ENCODE data around the gene ARG2. TPM values are rescaled to one million over a fixed set of nuclear protein-coding genes. Genes with fewer than 3 reads are reported as not detected.

The ARG2 gene
- polyA plus RNA-seq, 3 donors: 0.13 to 0.46 (median 0.33) TPM

GRCh38 chr14:67582061-67582460, 37.7 kb upstream of the ARG2 start:
- no peaks in the 10 kb centered on the region for H3K79me2 ChIP-seq (ENCODE audit: insufficient read depth, low read length)
- no peaks in the 10 kb centered on the region for H3K9me3 Mint-ChIP-seq
- no peak overlapping the region for H2AFZ ChIP-seq (ENCODE audit: insufficient read depth, low read depth, low read length, poor library complexity, severe bottlenecking)
- no peak overlapping the region for H3K4me3 ChIP-seq (replicated peaks in 1 of 3; ENCODE audit: low read depth in 2 of 3, low read length in 3 of 3)
- H3K4me3 Mint-ChIP-seq: no peak overlapping the region
- no peak overlapping the region for H3K27ac Mint-ChIP-seq
- 73% methylated on average over 4 of the region's 7 CpGs for WGBS (ENCODE audit: insufficient coverage)
- H3K27me3 Mint-ChIP-seq (ENCODE audit: low read depth in 3 of 3): peaks cover 0 to 4% (median 0%) of the 10 kb centered on the region in 3 donors
- H3K4me1 ChIP-seq (ENCODE audit: control insufficient read depth in 1 of 2, insufficient read depth in 2 of 2, low read length in 2 of 2): no peaks in the 10 kb centered on the region
- no peaks in the 10 kb centered on the region for H3K9me3 ChIP-seq (replicated peaks in 1 of 2; ENCODE audit: control insufficient read depth in 1 of 2, insufficient read depth in 1 of 2, low read length in 2 of 2)
- H3K36me3 Mint-ChIP-seq: peaks cover 6 to 9% of the 10 kb centered on the region in 2 donors
- peaks cover 0 to 6% of the 10 kb centered on the region in 2 donors for H3K36me3 ChIP-seq (replicated peaks in 1 of 2; ENCODE audit: control insufficient read depth in 1 of 2, insufficient read depth in 2 of 2, low read length in 2 of 2)
- intact Hi-C loops (cut with micrococcal nuclease): loop anchor here (5.0 kb wide), 2 partner anchors 85 to 125 kb away; no protein-coding TSS in a partner anchor
- no peaks in the 10 kb centered on the region for H3K27me3 ChIP-seq (ENCODE audit: control insufficient read depth in 2 of 2, insufficient read depth in 2 of 2, low read length in 2 of 2)
- TF ChIP-seq CTCF (IDR thresholded peaks at IDR 0.05): no peak
- peaks cover 2% of the 10 kb centered on the region for H3K4me1 Mint-ChIP-seq
- no peak overlapping the region for H3K27ac ChIP-seq (ENCODE audit: low read depth in 1 of 2, low read length in 2 of 2)
- no peak for DNase-seq
- H3K9ac ChIP-seq (ENCODE audit: insufficient read depth, low read length, poor library complexity, severe bottlenecking): no peak overlapping the region
- no peaks in the 10 kb centered on the region for H4K20me1 ChIP-seq (ENCODE audit: insufficient read depth, low read length)
- no peak overlapping the region for H3K4me2 ChIP-seq (replicated peaks; ENCODE audit: extremely low read depth, low read length, poor library complexity, severe bottlenecking)

- H3K27ac Mint-ChIP-seq: no peak overlapping the region
- H3K36me3 Mint-ChIP-seq: peaks cover 16 to 18% of the 10 kb centered on the region in 2 donors
- Histone ChIP-seq H3K36me3 (replicated peaks in 1 of 2; ENCODE audit: control insufficient read depth in 1 of 2, insufficient read depth in 2 of 2, low read length in 2 of 2) (peaks cover 12 to 19% of the 10 kb centered on the region in 2 donors), H3K4me2 (replicated peaks; ENCODE audit: extremely low read depth, low read length, poor library complexity, severe bottlenecking) (no peak overlapping the region), H3K27me3 (ENCODE audit: control insufficient read depth in 2 of 2, insufficient read depth in 2 of 2, low read length in 2 of 2) (no peaks in the 10 kb centered on the region), H3K4me3 (replicated peaks in 1 of 3; ENCODE audit: low read depth in 2 of 3, low read length in 3 of 3) (no peak overlapping the region), H3K79me2 (ENCODE audit: insufficient read depth, low read length) (no peaks in the 10 kb centered on the region), H3K27ac (ENCODE audit: low read depth in 1 of 2, low read length in 2 of 2) (no peak overlapping the region), H2AFZ (ENCODE audit: insufficient read depth, low read depth, low read length, poor library complexity, severe bottlenecking) (no peak overlapping the region), H3K4me1 (ENCODE audit: control insufficient read depth in 1 of 2, insufficient read depth in 2 of 2, low read length in 2 of 2) (no peaks in the 10 kb centered on the region), H3K9me3 (replicated peaks in 1 of 2; ENCODE audit: control insufficient read depth in 1 of 2, insufficient read depth in 1 of 2, low read length in 2 of 2) (no peaks in the 10 kb centered on the region), H3K9ac (ENCODE audit: insufficient read depth, low read length, poor library complexity, severe bottlenecking) (no peak overlapping the region), H4K20me1 (ENCODE audit: insufficient read depth, low read length) (no peaks in the 10 kb centered on the region)
- H3K27me3 Mint-ChIP-seq (ENCODE audit: low read depth in 3 of 3): peaks cover 0 to 2% (median 0%) of the 10 kb centered on the region in 3 donors
- no peak overlapping the region for H3K4me3 Mint-ChIP-seq
- intact Hi-C loops (cut with micrococcal nuclease): loop anchor here (1.0 to 5.0 kb wide), 3 partner anchors 83 to 123 kb away; no protein-coding TSS in a partner anchor
- peak; percentile 74 for TF ChIP-seq CTCF (IDR thresholded peaks at IDR 0.05)
- 60% methylated on average over 2 of the region's 6 CpGs for WGBS (ENCODE audit: insufficient coverage)
- DNase-seq: peak; percentile 25 to 49 (median 48)
- H3K9me3 Mint-ChIP-seq: no peaks in the 10 kb centered on the region
- peaks cover 2% of the 10 kb centered on the region for H3K4me1 Mint-ChIP-seq
These were observed 35.7 kb upstream of the ARG2 start for GRCh38 chr14:67583711-67584644.
